A549 treated with Mapracorat at 1 μM for 4 hours (cell line): Measurements from ENCODE around the gene ATP5PB. TPM values are rescaled to one million over a fixed set of nuclear protein-coding genes. Genes with fewer than 3 reads are reported as not detected.

Experiments used
- total RNA-seq: library from RNA; stranded (reverse); fragments of 200-300 nt; extraction: Qiagen RNA extraction; gene quantifications from 5 replicates; pipeline ENCODE4 v1.2.3, GENCODE V29; 2022

The ATP5PB gene
- 241 to 272 TPM (median 248 TPM) in 5 replicates for total RNA-seq

GRCh38 chr1:111448918-111449702 is at the start of gene ATP5PB, which contains the start of gene WDR77:
Gene ATP5PB (plus strand): TSS chr1:111449464. CDS start chr1:111449542, 78 bp downstream.
Gene WDR77 (minus strand): TSS chr1:111449256. CDS start chr1:111449169, 87 bp downstream.

GRCh38 chr1:111503585-111504060 is 54.4 kb downstream of the ATP5PB start, which contains the start of the genes ADORA3 and TMIGD3:
Gene ADORA3 (minus strand): TSS chr1:111503633. CDS start chr1:111503354, 279 bp downstream.
Gene TMIGD3 (minus strand): TSS chr1:111503633. CDS start chr1:111503354, 279 bp downstream.

Other genes starting within 250 kb of the ATP5PB start
- 0.98 to 1.7 TPM (median 1.1 TPM) in 5 replicates for gene DENND2D, start 248.8 kb upstream of the ATP5PB start, total RNA-seq
- gene CHI3L2, start 221.8 kb upstream of the ATP5PB start, total RNA-seq = 0.14 to 0.72 TPM (median 0.33 TPM) in 5 replicates
- gene CHIA, start 158.6 kb upstream of the ATP5PB start, total RNA-seq = not detected in 5 replicates
- 0.77 to 1.3 TPM (median 0.91 TPM) in 5 replicates for gene OVGP1, start 21.7 kb upstream of the ATP5PB start, total RNA-seq
- gene WDR77, start 208 bp upstream of the ATP5PB start, total RNA-seq = 34.3 to 51.4 TPM (median 44.8 TPM) in 5 replicates
- gene C1orf162, start 24.5 kb downstream of the ATP5PB start, total RNA-seq = 0.09 to 0.38 TPM (median 0.21 TPM) in 5 replicates
- gene ADORA3, start 54.2 kb downstream of the ATP5PB start, total RNA-seq = not detected in 5 replicates
- not detected in 5 replicates for gene TMIGD3, start 54.2 kb downstream of the ATP5PB start, total RNA-seq
- 23.5 to 37.2 TPM (median 27.5 TPM) in 5 replicates for gene RAP1A, start 170.3 kb downstream of the ATP5PB start, total RNA-seq